ENCODE measurements around the gene GAS7.

DNA sequence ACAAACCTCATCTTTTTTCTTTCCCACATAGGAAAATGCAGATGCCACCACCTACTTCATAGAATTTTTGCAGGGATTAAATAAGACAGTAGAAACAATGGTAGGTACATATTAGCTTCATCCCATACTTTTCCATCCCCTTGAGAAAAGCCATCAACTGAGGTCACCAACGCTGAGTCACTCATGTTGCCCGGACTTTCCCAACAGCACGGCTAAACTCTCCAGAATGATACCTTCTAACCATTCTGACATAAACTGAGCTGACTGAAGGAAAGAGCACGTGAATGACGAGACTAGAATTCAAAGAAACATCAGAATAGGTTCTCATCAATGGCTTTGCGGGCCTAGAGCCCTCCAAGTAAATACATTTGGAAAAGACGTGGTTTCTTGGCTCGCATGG is 147.3 kb downstream of the GAS7 start:
- no peak for TF ChIP-seq ESRRA (IDR thresholded peaks at IDR 0.05; ENCODE audit: low read length)
- TF ChIP-seq POLR2A (IDR thresholded peaks at IDR 0.05; ENCODE audit: low read depth, low read length) = no peak
- TF ChIP-seq, protein P1, sequence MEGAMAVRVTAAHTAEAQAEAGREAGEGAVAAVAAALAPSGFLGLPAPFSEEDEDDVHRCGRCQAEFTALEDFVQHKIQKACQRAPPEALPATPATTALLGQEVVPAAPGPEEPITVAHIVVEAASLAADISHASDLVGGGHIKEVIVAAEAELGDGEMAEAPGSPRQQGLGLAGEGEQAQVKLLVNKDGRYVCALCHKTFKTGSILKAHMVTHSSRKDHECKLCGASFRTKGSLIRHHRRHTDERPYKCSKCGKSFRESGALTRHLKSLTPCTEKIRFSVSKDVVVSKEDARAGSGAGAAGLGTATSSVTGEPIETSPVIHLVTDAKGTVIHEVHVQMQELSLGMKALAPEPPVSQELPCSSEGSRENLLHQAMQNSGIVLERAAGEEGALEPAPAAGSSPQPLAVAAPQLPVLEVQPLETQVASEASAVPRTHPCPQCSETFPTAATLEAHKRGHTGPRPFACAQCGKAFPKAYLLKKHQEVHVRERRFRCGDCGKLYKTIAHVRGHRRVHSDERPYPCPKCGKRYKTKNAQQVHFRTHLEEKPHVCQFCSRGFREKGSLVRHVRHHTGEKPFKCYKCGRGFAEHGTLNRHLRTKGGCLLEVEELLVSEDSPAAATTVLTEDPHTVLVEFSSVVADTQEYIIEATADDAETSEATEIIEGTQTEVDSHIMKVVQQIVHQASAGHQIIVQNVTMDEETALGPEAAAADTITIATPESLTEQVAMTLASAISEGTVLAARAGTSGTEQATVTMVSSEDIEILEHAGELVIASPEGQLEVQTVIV (IDR thresholded peaks at IDR 0.05; ENCODE audit: borderline replicate concordance, partially characterized antibody) = no peak
- no peak for TF ChIP-seq EP300 (IDR thresholded peaks at IDR 0.05; ENCODE audit: borderline replicate concordance in 1 of 2, control insufficient read depth in 1 of 2, low read depth in 2 of 2, low read length in 2 of 2)
- TF ChIP-seq RCOR1 (conservative IDR thresholded peaks at IDR 0.05; ENCODE audit: low read depth, low read length) = no peak
- no peak for TF ChIP-seq CTCF (IDR thresholded peaks at IDR 0.05 in 2 of 3, conservative IDR thresholded peaks at IDR 0.05 in 1 of 3; ENCODE audit: control insufficient read depth in 2 of 3, extremely low read depth in 1 of 3, insufficient read depth in 1 of 3, low read depth in 3 of 3, low read length in 3 of 3)
- no peak for TF ChIP-seq RAD21 (IDR thresholded peaks at IDR 0.05; ENCODE audit: insufficient read depth, low read depth, low read length)
